SK-N-SH treated with all-trans-retinoic acid at 6 μM for 48 hours (cell line): ENCODE data around the gene ETV6.

Experiments
- ATAC-seq: fragments of 200-7000 bp; cut with Tn5 transposase; 3 replicates; pipeline ENCODE4 v1.9.1; 2020; ENCODE audit warnings: mild to moderate bottlenecking, moderate library complexity
- ARNTL ChIP-seq: fragments of 450-650 bp; formaldehyde crosslinking; IDR thresholded peaks from 2 replicates; pipeline ENCODE4 v1.5.0; 2020; ENCODE audit warnings: low read depth, mild to moderate bottlenecking, moderate library complexity, borderline replicate concordance
- BACH2 ChIP-seq: fragments of 250-450 bp; sonication (Bioruptor Pico); IDR thresholded peaks from 2 replicates; pipeline ENCODE4 v1.9.0; 2021; ENCODE audit warnings: mild to moderate bottlenecking, borderline replicate concordance
- CSDC2 ChIP-seq: fragments of 250-450 bp; sonication (Bioruptor Pico); IDR thresholded peaks from 2 replicates; pipeline ENCODE4 v1.5.0; 2020; ENCODE audit warnings: mild to moderate bottlenecking, moderate library complexity
- ESRRG ChIP-seq: fragments of 250-450 bp; sonication (Bioruptor Pico); IDR thresholded peaks from 2 replicates; pipeline ENCODE4 v1.6.1; 2021; ENCODE audit warnings: mild to moderate bottlenecking
- GLIS3 ChIP-seq: fragments of 250-450 bp; sonication (Bioruptor Pico); IDR thresholded peaks from 2 replicates; pipeline ENCODE4 v1.5.0; 2020; ENCODE audit warnings: mild to moderate bottlenecking, moderate library complexity
- OSR1 ChIP-seq: fragments of 250-450 bp; sonication (Bioruptor Pico); IDR thresholded peaks from 2 replicates; pipeline ENCODE4 v1.8.0; 2022; ENCODE audit warnings: moderate library complexity, mild to moderate bottlenecking, inconsistent platforms
- PPARA ChIP-seq: fragments of 250-450 bp; sonication (Bioruptor Pico); IDR thresholded peaks from 2 replicates; pipeline ENCODE4 v1.5.0; 2020; ENCODE audit warnings: mild to moderate bottlenecking, borderline replicate concordance
- RARB ChIP-seq: fragments of 250-450 bp; sonication (Bioruptor Pico); IDR thresholded peaks from 2 replicates; pipeline ENCODE4 v1.8.0; 2021; ENCODE audit warnings: mild to moderate bottlenecking, moderate library complexity
- SNAI2 ChIP-seq: fragments of 250-450 bp; sonication (Bioruptor Pico); IDR thresholded peaks from 2 replicates; pipeline ENCODE4 v1.5.0; 2020; ENCODE audit warnings: mild to moderate bottlenecking, moderate library complexity
- TCF4 ChIP-seq: fragments of 250-450 bp; sonication (Bioruptor Pico); IDR thresholded peaks from 2 replicates; pipeline ENCODE4 v1.8.0; 2021; ENCODE audit warnings: mild to moderate bottlenecking, moderate library complexity, borderline replicate concordance
- TOX ChIP-seq: fragments of 250-450 bp; sonication (Bioruptor Pico); IDR thresholded peaks from 2 replicates; pipeline ENCODE4 v1.8.0; 2021; ENCODE audit warnings: mild to moderate bottlenecking, moderate library complexity, borderline replicate concordance
- ZFP3 ChIP-seq: fragments of 250-450 bp; sonication (Bioruptor Pico); IDR thresholded peaks from 2 replicates; pipeline ENCODE4 v1.5.0; 2020; ENCODE audit warnings: mild to moderate bottlenecking, moderate library complexity
- ZFP30 ChIP-seq: fragments of 450-650 bp; formaldehyde crosslinking; IDR thresholded peaks from 2 replicates; pipeline ENCODE4 v1.5.0; 2022; ENCODE audit warnings: mild to moderate bottlenecking, moderate library complexity
- ZNF565 ChIP-seq: fragments of 450-650 bp; formaldehyde crosslinking; conservative IDR thresholded peaks from 2 replicates; pipeline ENCODE4 v1.5.0; 2020; ENCODE audit warnings: low read depth, mild to moderate bottlenecking, moderate library complexity
- ZNF70 ChIP-seq: fragments of 450-650 bp; formaldehyde crosslinking; IDR thresholded peaks from 2 replicates; pipeline ENCODE4 v1.5.0; 2020; ENCODE audit warnings: mild to moderate bottlenecking, moderate library complexity
- ZNF8 ChIP-seq: fragments of 450-650 bp; formaldehyde crosslinking; IDR thresholded peaks from 2 replicates; pipeline ENCODE4 v1.5.0; 2020; ENCODE audit warnings: mild to moderate bottlenecking, moderate library complexity
- TF ChIP-seq, protein P1 (sequence below): fragments of 250-450 bp; sonication (Bioruptor Pico); IDR thresholded peaks from 2 replicates; pipeline ENCODE4 v1.5.0; 2020; ENCODE audit warnings: mild to moderate bottlenecking, moderate library complexity
- TF ChIP-seq, protein P2 (sequence below): fragments of 250-450 bp; sonication (Bioruptor Pico); IDR thresholded peaks from 2 replicates; pipeline ENCODE4 v1.8.0; 2021; ENCODE audit warnings: low read depth, mild to moderate bottlenecking, moderate library complexity, borderline replicate concordance
- TF ChIP-seq, protein P3 (sequence below): fragments of 250-450 bp; sonication (Bioruptor Pico); IDR thresholded peaks from 2 replicates; pipeline ENCODE4 v1.5.1; 2021; ENCODE audit warnings: mild to moderate bottlenecking, moderate library complexity
- TF ChIP-seq, protein P4 (sequence below): fragments of 250-450 bp; sonication (Bioruptor Pico); IDR thresholded peaks from 2 replicates; pipeline ENCODE4 v1.8.0; 2020; ENCODE audit warnings: mild to moderate bottlenecking, moderate library complexity, borderline replicate concordance

The ETV6 gene

DNA sequence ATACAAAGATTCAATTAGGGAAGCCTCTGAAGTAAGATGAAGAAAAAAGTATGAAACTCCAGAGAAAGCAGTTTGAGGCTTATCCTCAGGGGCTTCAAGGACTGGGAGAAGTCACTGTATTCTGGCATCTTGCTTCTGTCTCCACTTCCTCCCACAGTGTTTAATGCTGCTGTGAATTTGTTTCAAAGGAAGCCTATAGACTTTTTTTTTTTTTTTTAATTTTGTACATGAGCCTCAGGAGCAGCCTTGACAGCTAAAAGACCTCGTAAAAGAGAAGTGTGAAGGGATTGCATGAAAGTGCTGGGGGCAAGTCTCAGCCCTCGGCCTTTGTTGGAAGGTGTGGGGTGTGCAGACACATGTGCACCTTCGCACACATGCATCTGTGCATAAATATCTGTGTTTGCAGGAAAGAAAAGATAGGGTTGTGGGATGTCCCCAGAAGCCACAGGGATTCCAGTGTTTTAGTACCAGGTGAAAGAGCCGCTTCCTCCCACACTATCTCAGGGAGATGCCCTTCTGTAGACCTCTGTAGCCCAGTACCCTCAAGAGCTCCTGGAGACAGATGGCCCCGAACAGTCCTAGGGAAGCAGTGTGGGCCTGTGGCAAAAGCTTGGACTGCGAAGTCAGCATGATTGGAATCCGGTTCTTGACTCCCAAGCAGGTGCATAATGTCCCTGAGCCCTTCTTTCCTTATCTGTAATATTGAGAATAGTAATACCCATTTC is 227.8 kb downstream of the ETV6 start:
- peak; percentile 7; the same call in 2 of the 3 replicates for ATAC-seq
- no peak for TF ChIP-seq PPARA (CRISPR knock-in tag)
- TF ChIP-seq TOX (CRISPR knock-in tag) = no peak

DNA sequence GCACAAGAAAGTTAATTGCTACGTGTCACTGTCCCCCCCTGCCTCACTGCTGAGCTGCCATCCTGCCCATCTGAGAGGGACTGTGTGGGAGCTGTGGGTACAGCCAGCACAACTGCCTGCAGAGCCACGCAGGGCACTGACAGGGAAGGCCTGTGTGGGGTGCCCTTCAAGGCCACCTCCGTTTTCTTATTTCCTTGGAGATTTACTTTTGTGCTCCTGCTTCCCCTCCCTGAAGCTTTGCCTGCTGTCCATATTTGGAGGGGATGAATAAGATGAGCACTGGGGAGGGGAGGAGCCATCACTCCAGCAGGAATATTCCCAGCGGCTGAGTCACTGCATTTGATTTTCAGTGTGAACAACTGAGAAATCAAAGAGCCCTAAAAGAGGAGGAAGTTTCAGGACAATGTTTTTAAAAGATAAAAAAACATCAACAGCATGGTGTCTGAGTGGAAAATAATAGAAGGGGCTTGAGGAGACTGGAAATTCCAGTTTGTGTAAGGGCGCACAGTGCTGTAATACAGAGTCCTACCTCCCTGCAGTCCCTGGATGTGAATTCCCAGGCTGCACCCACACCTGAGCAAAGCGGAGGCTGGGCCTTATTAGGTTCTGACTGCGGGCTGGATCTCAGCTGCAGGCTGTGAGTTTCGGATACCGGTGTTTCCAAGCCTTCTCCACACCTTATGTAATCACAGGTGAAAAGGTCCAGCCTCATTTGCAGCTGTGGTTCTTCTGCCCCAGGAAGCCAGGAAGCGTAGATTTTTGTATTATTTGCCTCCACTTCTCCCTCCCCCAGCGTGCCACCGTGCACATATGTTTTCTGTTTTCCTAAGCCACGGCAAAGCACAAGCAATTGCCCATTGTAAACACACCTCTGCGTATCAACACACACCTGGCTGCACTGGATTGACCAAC is 228.7 kb downstream of the ETV6 start:
- TF ChIP-seq GLIS3 (CRISPR knock-in tag) (no peak), TOX (CRISPR knock-in tag) (no peak), ZNF565 (CRISPR knock-in tag) (no peak), ZFP30 (no peak), TCF4 (no peak), OSR1 (CRISPR knock-in tag) (no peak), ARNTL (no peak), ZFP3 (no peak), BACH2 (CRISPR knock-in tag) (no peak)
- TF ChIP-seq, protein P1, sequence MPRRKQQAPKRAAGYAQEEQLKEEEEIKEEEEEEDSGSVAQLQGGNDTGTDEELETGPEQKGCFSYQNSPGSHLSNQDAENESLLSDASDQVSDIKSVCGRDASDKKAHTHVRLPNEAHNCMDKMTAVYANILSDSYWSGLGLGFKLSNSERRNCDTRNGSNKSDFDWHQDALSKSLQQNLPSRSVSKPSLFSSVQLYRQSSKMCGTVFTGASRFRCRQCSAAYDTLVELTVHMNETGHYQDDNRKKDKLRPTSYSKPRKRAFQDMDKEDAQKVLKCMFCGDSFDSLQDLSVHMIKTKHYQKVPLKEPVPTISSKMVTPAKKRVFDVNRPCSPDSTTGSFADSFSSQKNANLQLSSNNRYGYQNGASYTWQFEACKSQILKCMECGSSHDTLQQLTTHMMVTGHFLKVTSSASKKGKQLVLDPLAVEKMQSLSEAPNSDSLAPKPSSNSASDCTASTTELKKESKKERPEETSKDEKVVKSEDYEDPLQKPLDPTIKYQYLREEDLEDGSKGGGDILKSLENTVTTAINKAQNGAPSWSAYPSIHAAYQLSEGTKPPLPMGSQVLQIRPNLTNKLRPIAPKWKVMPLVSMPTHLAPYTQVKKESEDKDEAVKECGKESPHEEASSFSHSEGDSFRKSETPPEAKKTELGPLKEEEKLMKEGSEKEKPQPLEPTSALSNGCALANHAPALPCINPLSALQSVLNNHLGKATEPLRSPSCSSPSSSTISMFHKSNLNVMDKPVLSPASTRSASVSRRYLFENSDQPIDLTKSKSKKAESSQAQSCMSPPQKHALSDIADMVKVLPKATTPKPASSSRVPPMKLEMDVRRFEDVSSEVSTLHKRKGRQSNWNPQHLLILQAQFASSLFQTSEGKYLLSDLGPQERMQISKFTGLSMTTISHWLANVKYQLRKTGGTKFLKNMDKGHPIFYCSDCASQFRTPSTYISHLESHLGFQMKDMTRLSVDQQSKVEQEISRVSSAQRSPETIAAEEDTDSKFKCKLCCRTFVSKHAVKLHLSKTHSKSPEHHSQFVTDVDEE (CRISPR knock-in tag) = no peak
- TF ChIP-seq, protein P2, sequence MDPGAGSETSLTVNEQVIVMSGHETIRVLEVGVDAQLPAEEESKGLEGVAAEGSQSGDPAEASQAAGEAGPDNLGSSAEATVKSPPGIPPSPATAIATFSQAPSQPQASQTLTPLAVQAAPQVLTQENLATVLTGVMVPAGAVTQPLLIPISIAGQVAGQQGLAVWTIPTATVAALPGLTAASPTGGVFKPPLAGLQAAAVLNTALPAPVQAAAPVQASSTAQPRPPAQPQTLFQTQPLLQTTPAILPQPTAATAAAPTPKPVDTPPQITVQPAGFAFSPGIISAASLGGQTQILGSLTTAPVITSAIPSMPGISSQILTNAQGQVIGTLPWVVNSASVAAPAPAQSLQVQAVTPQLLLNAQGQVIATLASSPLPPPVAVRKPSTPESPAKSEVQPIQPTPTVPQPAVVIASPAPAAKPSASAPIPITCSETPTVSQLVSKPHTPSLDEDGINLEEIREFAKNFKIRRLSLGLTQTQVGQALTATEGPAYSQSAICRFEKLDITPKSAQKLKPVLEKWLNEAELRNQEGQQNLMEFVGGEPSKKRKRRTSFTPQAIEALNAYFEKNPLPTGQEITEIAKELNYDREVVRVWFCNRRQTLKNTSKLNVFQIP (CRISPR knock-in tag) = no peak
- TF ChIP-seq, all 23 proteins: peak for 0
- peak; percentile 97 for ATAC-seq

DNA sequence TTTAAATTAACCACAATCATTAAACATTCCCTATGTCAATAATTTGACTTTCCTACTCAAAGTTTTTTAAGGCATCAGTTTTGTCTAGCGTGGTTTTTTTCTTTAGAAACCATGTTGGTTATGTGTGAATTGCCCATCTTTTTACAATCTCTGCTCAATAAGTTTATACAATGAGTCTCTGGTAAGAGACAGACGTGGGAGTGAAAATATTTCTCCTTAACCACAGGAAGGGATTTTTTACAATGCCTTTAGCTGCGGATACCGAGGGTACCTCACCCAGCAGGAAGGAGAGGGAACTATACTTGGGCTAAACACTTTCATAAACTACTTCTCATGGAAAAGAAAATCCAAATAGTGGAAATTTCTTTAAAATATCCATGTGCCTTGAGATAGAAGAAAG is 229.8 kb downstream of the ETV6 start:
- ATAC-seq = no peak
- TF ChIP-seq PPARA (CRISPR knock-in tag) = no peak
- TF ChIP-seq, protein P3, sequence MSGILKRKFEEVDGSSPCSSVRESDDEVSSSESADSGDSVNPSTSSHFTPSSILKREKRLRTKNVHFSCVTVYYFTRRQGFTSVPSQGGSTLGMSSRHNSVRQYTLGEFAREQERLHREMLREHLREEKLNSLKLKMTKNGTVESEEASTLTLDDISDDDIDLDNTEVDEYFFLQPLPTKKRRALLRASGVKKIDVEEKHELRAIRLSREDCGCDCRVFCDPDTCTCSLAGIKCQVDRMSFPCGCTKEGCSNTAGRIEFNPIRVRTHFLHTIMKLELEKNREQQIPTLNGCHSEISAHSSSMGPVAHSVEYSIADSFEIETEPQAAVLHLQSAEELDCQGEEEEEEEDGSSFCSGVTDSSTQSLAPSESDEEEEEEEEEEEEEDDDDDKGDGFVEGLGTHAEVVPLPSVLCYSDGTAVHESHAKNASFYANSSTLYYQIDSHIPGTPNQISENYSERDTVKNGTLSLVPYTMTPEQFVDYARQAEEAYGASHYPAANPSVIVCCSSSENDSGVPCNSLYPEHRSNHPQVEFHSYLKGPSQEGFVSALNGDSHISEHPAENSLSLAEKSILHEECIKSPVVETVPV (CRISPR knock-in tag) = no peak
- no peak for TF ChIP-seq TCF4
- TF ChIP-seq SNAI2 (CRISPR knock-in tag) = no peak
- TF ChIP-seq, protein P2 (CRISPR knock-in tag) = no peak
- TF ChIP-seq ZFP3 = no peak
- TF ChIP-seq CSDC2 (CRISPR knock-in tag) = no peak
- TF ChIP-seq ZNF565 (CRISPR knock-in tag) = no peak
- TF ChIP-seq OSR1 (CRISPR knock-in tag) = no peak
- no peak for TF ChIP-seq TOX (CRISPR knock-in tag)
- no peak for TF ChIP-seq ARNTL

DNA sequence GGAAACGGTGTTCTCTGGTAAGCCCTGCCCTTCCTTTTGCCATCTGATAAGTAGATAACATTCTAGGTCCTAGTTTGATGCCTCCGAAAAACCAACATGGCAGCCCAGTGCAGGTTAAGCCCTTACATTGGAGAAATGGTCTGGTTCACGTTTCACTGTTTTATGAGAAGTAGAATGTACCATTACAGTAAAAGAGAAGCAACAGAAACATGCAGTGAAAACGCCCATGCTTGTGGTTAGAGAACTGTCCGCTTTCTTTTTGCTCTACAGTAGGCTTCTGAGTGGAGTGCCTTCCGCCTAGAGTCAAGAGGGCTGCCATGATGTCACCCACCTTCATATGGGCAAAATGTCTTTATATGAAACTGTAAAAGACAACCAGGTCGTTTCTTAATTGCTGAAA is 230.9 kb downstream of the ETV6 start:
- ATAC-seq = no peak
- TF ChIP-seq ZNF8 (CRISPR knock-in tag) (no peak), SNAI2 (CRISPR knock-in tag) (no peak), ARNTL (no peak), GLIS3 (CRISPR knock-in tag) (no peak), RARB (CRISPR knock-in tag) (no peak), TOX (CRISPR knock-in tag) (no peak), BACH2 (CRISPR knock-in tag) (no peak), CSDC2 (CRISPR knock-in tag) (no peak), ZNF70 (CRISPR knock-in tag) (no peak), ZFP3 (no peak), ESRRG (CRISPR knock-in tag) (no peak), PPARA (CRISPR knock-in tag) (no peak)
- TF ChIP-seq, protein P2 (CRISPR knock-in tag) = no peak
- TF ChIP-seq, protein P4, sequence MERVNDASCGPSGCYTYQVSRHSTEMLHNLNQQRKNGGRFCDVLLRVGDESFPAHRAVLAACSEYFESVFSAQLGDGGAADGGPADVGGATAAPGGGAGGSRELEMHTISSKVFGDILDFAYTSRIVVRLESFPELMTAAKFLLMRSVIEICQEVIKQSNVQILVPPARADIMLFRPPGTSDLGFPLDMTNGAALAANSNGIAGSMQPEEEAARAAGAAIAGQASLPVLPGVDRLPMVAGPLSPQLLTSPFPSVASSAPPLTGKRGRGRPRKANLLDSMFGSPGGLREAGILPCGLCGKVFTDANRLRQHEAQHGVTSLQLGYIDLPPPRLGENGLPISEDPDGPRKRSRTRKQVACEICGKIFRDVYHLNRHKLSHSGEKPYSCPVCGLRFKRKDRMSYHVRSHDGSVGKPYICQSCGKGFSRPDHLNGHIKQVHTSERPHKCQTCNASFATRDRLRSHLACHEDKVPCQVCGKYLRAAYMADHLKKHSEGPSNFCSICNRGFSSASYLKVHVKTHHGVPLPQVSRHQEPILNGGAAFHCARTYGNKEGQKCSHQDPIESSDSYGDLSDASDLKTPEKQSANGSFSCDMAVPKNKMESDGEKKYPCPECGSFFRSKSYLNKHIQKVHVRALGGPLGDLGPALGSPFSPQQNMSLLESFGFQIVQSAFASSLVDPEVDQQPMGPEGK = no peak
